Right lung (tissue), 5 donors: ENCODE measurements around the gene CDRT15. TPM values are rescaled to one million over a fixed set of nuclear protein-coding genes. Genes with fewer than 3 reads are reported as not detected.
"Not testable (repeated sequence)": the region's sequence is repeated elsewhere in the genome, so short reads cannot be mapped to it uniquely, and the experiment has no call there.

Experiments
- DNase-seq, 2 donors: peaks; one replicate each; pipeline ENCODE4 v3.0.0-alpha.2; 2013
- polyA plus RNA-seq, 5 donors: library from polyadenylated mRNA; unstranded; fragments of 120-200 nt; gene quantifications; one replicate each; pipeline versions ENCODE4 v1.2.1 to v1.2.3, GENCODE V29; 2013; ENCODE audit warnings: inconsistent platforms in 1 of 5, low replicate concordance in 1 of 5; ENCODE audit not compliant: insufficient read length in 5 of 5, insufficient read depth in 1 of 5

CDRT15 gene
- polyA plus RNA-seq, 5 donors: 0.73 to 1.3 (median 1.0) TPM

DNA sequence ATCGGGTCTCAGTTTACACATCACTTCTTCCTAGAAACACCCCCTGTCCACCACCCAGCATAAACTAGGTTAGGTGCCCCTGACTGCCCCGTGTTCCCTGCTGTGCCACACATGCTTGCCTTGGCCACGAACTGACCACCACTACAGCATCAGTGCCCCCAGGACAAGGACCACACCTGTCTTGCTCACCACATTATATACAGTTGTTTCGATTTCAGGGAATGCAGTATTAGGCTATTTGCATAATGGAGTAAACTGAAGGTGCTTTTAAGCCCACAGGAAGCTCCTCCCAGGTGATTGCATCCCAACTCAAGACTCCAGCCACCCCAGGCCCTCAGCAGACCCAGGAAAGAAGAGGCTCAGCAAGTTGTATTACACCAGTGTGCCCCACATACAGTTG is 50.2 kb downstream of the CDRT15 start:
- DNase-seq: not testable (repeated sequence)

Other genes with a start within 250 kb of the CDRT15 start
- 10 to 100 TPM; 10.5 to 12.2 (median 11.4) TPM for gene COX10, start 167.4 kb downstream of the CDRT15 start, polyA plus RNA-seq
- gene HS3ST3B1, start 64.2 kb upstream of the CDRT15 start, polyA plus RNA-seq: 1 to 10 TPM; 1.5 to 2.7 (median 1.8) TPM